ENCODE results near the gene CACNA1C.
A peak's percentile ranks its signal among the peaks of the same experiment; 100 is the strongest.

The CACNA1C gene

DNA sequence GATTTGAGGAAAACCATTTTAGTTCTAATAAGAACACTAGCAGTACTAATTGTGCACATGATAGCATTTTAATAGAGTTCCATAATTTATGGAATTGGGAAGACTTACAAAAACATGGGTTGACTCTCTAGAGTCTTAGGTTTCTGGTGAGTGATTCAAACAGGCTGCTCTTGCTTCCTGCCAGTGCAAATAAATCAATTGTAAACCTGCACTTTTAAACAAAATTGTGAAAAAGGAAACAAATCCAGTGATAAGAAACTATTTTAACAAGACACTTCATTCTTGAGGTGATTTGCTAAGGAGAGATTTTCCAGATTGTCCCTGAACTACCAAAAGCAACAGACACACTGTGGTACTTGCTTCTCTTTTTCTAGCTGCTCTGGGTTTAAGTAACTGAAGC is 112.2 kb downstream of the CACNA1C start:
- ATAC-seq (ENCODE audit: low read depth) (no peak), DNase-seq (ENCODE audit: low spot score) (no peak)
- Histone ChIP-seq H3K9me3 (ENCODE audit: severe bottlenecking) (no peaks in the 10 kb centered on the region), H3K27me3 (ENCODE audit: insufficient read depth, poor library complexity, severe bottlenecking) (peaks cover 10% of the 10 kb centered on the region), H3K27ac (ENCODE audit: poor library complexity, severe bottlenecking) (no peak overlapping the region), H3K4me1 (ENCODE audit: insufficient read depth, poor library complexity, severe bottlenecking) (no peaks in the 10 kb centered on the region), H3K4me3 (ENCODE audit: severe bottlenecking) (no peak overlapping the region), H3K36me3 (ENCODE audit: low read depth) (no peaks in the 10 kb centered on the region)
- TF ChIP-seq, protein P1, sequence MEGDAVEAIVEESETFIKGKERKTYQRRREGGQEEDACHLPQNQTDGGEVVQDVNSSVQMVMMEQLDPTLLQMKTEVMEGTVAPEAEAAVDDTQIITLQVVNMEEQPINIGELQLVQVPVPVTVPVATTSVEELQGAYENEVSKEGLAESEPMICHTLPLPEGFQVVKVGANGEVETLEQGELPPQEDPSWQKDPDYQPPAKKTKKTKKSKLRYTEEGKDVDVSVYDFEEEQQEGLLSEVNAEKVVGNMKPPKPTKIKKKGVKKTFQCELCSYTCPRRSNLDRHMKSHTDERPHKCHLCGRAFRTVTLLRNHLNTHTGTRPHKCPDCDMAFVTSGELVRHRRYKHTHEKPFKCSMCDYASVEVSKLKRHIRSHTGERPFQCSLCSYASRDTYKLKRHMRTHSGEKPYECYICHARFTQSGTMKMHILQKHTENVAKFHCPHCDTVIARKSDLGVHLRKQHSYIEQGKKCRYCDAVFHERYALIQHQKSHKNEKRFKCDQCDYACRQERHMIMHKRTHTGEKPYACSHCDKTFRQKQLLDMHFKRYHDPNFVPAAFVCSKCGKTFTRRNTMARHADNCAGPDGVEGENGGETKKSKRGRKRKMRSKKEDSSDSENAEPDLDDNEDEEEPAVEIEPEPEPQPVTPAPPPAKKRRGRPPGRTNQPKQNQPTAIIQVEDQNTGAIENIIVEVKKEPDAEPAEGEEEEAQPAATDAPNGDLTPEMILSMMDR (IDR thresholded peaks at IDR 0.05; ENCODE audit: poor library complexity, severe bottlenecking) = no peak

DNA sequence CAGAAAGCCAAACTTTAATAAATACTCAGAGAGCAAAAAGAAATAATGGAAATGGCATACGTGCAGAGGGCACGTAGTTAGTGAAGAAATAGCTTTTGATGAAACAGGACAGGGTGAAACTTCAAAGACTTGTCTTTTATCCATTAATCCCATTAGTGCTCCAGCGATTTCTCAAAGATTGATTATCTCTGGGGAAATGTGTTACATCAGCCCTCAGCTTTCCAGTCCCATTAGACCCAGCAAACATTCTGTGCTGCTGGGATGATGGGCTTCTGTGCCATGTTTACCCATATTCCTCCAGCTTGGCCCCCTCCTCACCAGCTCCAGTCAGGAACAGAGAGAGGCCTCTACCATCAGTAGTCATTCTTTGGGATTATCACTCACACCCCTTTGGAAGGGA is 113.1 kb downstream of the CACNA1C start:
- Histone ChIP-seq H3K36me3 (ENCODE audit: low read depth) (no peaks in the 10 kb centered on the region), H3K9me3 (ENCODE audit: severe bottlenecking) (no peaks in the 10 kb centered on the region), H3K4me1 (ENCODE audit: insufficient read depth, poor library complexity, severe bottlenecking) (no peaks in the 10 kb centered on the region), H3K4me3 (ENCODE audit: severe bottlenecking) (no peak overlapping the region), H3K27me3 (ENCODE audit: insufficient read depth, poor library complexity, severe bottlenecking) (peaks cover 10% of the 10 kb centered on the region), H3K27ac (ENCODE audit: poor library complexity, severe bottlenecking) (no peak overlapping the region)
- DNase-seq (ENCODE audit: low spot score) (no peak), ATAC-seq (ENCODE audit: low read depth) (no peak)
- TF ChIP-seq, protein P1 (IDR thresholded peaks at IDR 0.05; ENCODE audit: poor library complexity, severe bottlenecking) = no peak

DNA sequence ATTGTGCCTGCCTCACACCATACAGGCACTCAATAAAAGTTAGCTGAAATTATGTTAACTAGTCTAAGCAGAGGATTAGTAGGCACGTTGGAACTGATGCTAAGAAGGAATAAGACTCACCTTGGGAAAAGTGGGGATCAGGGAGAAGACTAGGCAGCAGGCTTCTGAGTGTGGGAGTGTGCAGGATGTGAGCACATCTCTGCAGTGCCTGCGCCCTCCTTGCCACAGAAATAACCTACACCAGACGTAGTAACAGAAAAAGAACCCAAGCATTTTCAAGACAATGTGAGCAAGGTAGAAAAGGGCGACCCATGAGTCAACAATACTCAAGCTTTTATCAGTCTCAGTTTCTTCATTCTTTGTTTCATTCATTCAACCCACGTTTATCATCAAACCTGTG is 113.9 kb downstream of the CACNA1C start:
- ATAC-seq (ENCODE audit: low read depth) = no peak
- TF ChIP-seq, protein P1 (IDR thresholded peaks at IDR 0.05; ENCODE audit: poor library complexity, severe bottlenecking) = no peak
- no peaks in the 10 kb centered on the region for H3K4me1 ChIP-seq (ENCODE audit: insufficient read depth, poor library complexity, severe bottlenecking)

DNA sequence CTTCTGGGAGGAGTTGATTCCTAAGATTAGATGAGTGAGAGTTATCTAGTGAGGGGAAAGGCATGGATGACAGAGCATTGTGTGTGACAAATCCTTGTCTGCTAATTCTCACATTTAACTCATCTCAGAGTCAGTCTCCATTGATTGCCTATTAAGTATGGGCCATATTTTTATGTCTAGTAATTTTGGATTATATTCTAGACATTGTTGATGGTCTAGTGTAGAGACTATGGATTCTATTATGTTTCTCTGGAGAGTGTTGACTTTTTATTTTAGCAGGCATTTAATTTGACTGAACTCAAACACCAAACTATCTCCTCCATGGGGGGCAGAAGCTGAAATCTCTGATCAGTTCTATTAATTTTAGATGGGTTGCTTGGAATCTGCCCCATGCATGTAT is 114.4 kb downstream of the CACNA1C start:
- Histone ChIP-seq H3K9me3 (ENCODE audit: severe bottlenecking) (no peaks in the 10 kb centered on the region), H3K27ac (ENCODE audit: poor library complexity, severe bottlenecking) (no peak overlapping the region), H3K36me3 (ENCODE audit: low read depth) (no peaks in the 10 kb centered on the region), H3K27me3 (ENCODE audit: insufficient read depth, poor library complexity, severe bottlenecking) (peaks cover 10% of the 10 kb centered on the region), H3K4me1 (ENCODE audit: insufficient read depth, poor library complexity, severe bottlenecking) (no peaks in the 10 kb centered on the region), H3K4me3 (ENCODE audit: severe bottlenecking) (no peak overlapping the region)
- TF ChIP-seq, protein P1 (IDR thresholded peaks at IDR 0.05; ENCODE audit: poor library complexity, severe bottlenecking) = no peak
- no peak for DNase-seq (ENCODE audit: low spot score)
- ATAC-seq (ENCODE audit: low read depth) = no peak

More for the DNA sequence above, 113.9 kb downstream of the CACNA1C start:
- Histone ChIP-seq H3K36me3 (ENCODE audit: low read depth) (no peaks in the 10 kb centered on the region), H3K4me3 (ENCODE audit: severe bottlenecking) (no peak overlapping the region), H3K9me3 (ENCODE audit: severe bottlenecking) (no peaks in the 10 kb centered on the region), H3K27me3 (ENCODE audit: insufficient read depth, poor library complexity, severe bottlenecking) (peaks cover 10% of the 10 kb centered on the region), H3K27ac (ENCODE audit: poor library complexity, severe bottlenecking) (no peak overlapping the region)
- DNase-seq (ENCODE audit: low spot score) = no peak

DNA sequence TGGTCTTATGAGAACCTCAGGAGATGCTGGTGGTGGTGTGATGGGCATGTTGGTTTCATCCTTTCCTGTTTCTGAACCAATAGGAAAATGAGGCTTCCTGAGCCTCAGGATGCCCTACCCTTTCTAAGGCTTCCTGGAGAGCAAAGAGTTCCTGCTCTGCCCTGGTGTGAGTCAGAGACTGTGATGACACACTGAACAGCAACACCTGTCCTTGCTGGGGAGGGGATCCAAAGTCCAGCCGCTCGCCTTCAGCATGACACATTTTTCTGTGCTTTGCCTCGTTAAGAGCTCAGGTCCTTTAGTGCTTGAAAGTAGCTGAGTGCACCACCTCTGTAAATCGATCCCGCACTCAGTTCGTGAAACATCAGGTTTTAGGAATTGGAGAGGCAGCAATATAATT is 116.0 kb downstream of the CACNA1C start:
- Histone ChIP-seq H3K4me1 (ENCODE audit: insufficient read depth, poor library complexity, severe bottlenecking) (no peaks in the 10 kb centered on the region), H3K36me3 (ENCODE audit: low read depth) (no peaks in the 10 kb centered on the region), H3K27ac (ENCODE audit: poor library complexity, severe bottlenecking) (no peak overlapping the region), H3K27me3 (ENCODE audit: insufficient read depth, poor library complexity, severe bottlenecking) (peaks cover 10% of the 10 kb centered on the region), H3K9me3 (ENCODE audit: severe bottlenecking) (no peaks in the 10 kb centered on the region), H3K4me3 (ENCODE audit: severe bottlenecking) (no peak overlapping the region)
- DNase-seq (ENCODE audit: low spot score) = no peak
- peak; percentile 90 for ATAC-seq (ENCODE audit: low read depth)
- TF ChIP-seq, protein P1 (IDR thresholded peaks at IDR 0.05; ENCODE audit: poor library complexity, severe bottlenecking) = no peak

Measured in RWPE2 (cell line).